Transverse colon (tissue), 4 donors: Measurements from ENCODE around the gene MAOA.

Experiments
- EP300 ChIP-seq: sonication (generic); formaldehyde crosslinking; IDR thresholded peaks from one replicate; pipeline ENCODE4 v1.6.1; 2017; ENCODE audit warnings: antibody characterized with exemption, low read depth
- POLR2A ChIP-seq: fragments of 450-650 bp; IDR thresholded peaks from one replicate; pipeline ENCODE4 v1.6.1; 2016; ENCODE audit warnings: antibody characterized with exemption, mild to moderate bottlenecking, moderate library complexity
- POLR2AphosphoS5 ChIP-seq, 3 donors: sonication (generic); formaldehyde crosslinking; IDR thresholded peaks; one replicate each; pipeline ENCODE4 v1.6.1; 2016; ENCODE audit warnings: antibody characterized with exemption in 3 of 3
- TF ChIP-seq, protein P1 (sequence below), 5 experiments: fragments of 200-600 bp in 3 of 5; fragments of 450-650 bp in 2 of 5; sonication (generic) in 3 of 5; IDR thresholded peaks; 1 replicate in 2 of 5; 2 replicates in 3 of 5; pipeline ENCODE4 v1.5.1; 2016 to 2017; ENCODE audit warnings: antibody characterized with exemption in 5 of 5, inconsistent platforms in 3 of 5, mild to moderate bottlenecking in 2 of 5, moderate library complexity in 1 of 5

GRCh38 chrX:43735534-43735933, 79.4 kb downstream of the MAOA start:
- TF ChIP-seq POLR2A = no peak
- TF ChIP-seq, protein P1, sequence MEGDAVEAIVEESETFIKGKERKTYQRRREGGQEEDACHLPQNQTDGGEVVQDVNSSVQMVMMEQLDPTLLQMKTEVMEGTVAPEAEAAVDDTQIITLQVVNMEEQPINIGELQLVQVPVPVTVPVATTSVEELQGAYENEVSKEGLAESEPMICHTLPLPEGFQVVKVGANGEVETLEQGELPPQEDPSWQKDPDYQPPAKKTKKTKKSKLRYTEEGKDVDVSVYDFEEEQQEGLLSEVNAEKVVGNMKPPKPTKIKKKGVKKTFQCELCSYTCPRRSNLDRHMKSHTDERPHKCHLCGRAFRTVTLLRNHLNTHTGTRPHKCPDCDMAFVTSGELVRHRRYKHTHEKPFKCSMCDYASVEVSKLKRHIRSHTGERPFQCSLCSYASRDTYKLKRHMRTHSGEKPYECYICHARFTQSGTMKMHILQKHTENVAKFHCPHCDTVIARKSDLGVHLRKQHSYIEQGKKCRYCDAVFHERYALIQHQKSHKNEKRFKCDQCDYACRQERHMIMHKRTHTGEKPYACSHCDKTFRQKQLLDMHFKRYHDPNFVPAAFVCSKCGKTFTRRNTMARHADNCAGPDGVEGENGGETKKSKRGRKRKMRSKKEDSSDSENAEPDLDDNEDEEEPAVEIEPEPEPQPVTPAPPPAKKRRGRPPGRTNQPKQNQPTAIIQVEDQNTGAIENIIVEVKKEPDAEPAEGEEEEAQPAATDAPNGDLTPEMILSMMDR (IDR thresholded peaks at IDR 0.05) = no peak
- no peak for TF ChIP-seq EP300
- no peak for TF ChIP-seq POLR2AphosphoS5 (IDR thresholded peaks at IDR 0.05)
